ENCODE results near the gene WDR37.

GRCh38 chr10:1010703-1011102, 45.5 kb upstream of the WDR37 start:
- TF ChIP-seq POLR2A (IDR thresholded peaks at IDR 0.05; ENCODE audit: low read depth, low read length) (no peak), POLR2AphosphoS5 (IDR thresholded peaks at IDR 0.05; ENCODE audit: low read depth, low read length) (no peak)
